ENCODE results near the gene MARVELD2. TPM values are rescaled to one million over a fixed set of nuclear protein-coding genes. Genes with fewer than 3 reads are reported as not detected.
"Not testable (repeated sequence)": the region's sequence is repeated elsewhere in the genome, so short reads cannot be mapped to it uniquely, and the experiment has no call there.

The MARVELD2 gene
- polyA plus RNA-seq, 3 donors = 0.45 to 7.6 (median 0.61) TPM

DNA sequence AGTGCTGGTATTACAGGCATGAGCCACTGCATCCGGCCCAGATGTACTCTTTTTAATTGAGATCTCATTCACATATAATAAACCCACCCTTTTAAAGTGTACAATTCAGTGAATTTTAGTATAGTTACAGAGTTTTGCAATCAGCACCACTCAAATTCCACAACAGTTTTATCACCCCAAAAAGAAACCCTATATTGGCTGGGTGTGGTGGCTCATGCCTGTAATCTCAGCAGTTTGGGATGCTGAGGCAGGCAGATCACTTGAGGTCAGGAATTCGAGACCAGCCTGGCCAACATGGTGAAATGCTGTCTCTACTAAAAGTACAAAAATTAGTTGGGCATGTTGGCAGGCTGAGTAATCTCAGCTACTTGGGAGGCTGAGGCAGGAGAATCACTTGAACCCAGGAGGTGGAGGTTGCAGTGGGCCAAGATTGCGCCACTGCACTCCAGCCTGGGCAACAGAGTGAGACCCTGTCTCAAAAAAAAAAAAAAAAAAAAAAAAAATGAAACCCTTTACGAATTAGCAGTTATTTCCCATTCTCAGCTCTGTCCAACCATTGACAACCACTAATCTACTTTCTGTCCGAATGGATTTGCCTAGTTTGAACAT is 20.5 kb downstream of the MARVELD2 start:
- H3K27ac ChIP-seq (ENCODE audit: low read depth, low read length) = not testable (repeated sequence)
- WGBS, 3 donors = 87 to 94% (median 92%) methylated on average over 5 of the region's 5 CpGs

DNA sequence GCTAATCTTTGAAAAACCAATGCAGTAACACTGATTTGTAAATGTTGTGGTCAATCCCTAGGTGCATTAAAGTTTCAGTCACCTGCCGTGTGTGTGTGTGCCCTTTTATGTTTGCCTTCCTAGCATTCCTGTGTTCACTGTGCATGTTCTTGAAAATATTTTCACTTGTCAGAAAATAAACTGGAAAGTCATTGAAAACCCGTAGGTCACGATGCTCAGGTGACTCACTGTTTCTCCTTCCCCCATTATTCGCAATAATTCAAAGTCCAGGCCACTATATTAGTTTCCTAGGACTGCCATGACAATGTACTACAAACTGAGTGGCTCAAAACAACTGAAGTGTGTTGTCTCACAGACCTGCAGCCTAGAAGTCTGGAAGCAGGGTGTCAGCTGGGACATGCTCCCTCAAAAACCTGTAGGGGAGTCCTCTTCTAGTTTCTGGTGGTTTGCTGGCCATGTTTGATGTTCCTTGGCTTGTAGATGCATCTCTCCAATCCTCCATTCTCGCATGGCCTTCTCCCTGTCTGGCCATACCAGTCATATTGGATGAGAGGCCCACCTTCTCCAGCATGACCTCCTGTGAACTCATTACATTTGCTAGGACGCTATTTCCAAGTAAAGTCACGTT is 29.3 kb downstream of the MARVELD2 start:
- WGBS, 3 donors = 82 to 92% (median 88%) methylated on average over 7 of the region's 7 CpGs
- H3K27ac ChIP-seq (ENCODE audit: low read depth, low read length) = no peak overlapping the region

GRCh38 chr5:69449511-69449910 is 34.6 kb downstream of the MARVELD2 start:
- H3K27ac ChIP-seq (ENCODE audit: low read depth, low read length) = no peak overlapping the region
- 78 to 94% (median 91%) methylated on average over 8 of the region's 8 CpGs for WGBS, 3 donors

- no peak overlapping the region for H3K27ac ChIP-seq (ENCODE audit: low read depth, low read length)
- 60 to 95% (median 80%) methylated on average over 1 of the region's 1 CpG for WGBS, 3 donors
These were observed 35.2 kb downstream of the MARVELD2 start for GRCh38 chr5:69450116-69450515.

DNA sequence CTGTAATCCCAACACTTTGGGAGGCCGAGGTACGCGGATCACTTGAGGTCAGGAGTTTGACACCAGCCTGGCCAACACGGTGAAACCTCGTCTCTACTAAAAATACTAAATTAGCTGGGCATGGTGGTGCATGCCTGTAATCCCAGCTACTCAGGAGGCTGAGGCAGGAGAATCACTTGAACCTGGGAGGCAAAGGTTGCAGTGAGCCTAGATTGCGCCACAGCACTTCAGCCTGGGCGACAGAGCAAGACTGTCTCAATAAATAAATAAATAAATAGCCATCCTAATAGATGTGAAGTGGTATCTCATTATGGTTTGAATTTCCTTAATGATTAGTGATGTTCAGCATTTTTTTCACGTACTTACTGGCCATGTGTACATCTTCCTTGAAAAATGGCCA is 35.6 kb downstream of the MARVELD2 start:
- WGBS, 3 donors = 90 to 94% (median 93%) methylated on average over 8 of the region's 8 CpGs
- not testable (repeated sequence) for H3K27ac ChIP-seq (ENCODE audit: low read depth, low read length)

DNA sequence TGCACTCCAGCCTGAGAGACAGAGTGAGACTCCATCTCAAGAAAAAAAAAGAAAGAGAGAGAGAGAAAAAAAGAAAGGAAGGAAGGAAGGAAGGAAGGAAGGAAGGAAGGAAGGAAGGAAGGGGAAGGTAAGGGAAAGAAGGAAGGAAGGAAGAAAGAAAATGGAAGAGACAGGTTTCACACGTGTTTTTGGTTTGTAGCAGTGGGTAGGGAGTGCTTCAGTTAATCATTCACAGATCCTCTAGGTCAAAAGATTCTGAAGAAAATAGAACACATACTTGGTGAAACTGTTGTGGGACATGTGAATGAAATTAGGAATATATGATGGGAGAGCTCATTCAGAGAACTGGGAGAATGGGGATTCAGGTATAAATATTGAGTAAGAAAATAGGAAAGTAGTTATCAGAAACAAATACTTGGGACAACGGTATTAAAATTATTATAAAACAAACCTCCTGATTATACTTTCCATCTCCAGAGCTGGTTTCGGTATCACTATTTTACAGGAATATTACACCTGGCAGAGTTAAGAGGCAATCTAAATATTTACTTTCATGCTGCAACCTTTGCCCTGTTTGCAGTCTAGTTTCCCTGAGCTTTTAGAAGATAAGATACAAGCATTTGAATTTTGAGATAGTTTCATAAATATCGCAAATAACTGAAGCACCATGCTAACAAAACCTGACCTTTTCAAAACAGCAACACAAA is 37.2 kb downstream of the MARVELD2 start:
- 17 to 62% (median 59%) methylated on average over 4 of the region's 4 CpGs for WGBS, 3 donors
- H3K27ac ChIP-seq (ENCODE audit: low read depth, low read length) = no peak overlapping the region

DNA sequence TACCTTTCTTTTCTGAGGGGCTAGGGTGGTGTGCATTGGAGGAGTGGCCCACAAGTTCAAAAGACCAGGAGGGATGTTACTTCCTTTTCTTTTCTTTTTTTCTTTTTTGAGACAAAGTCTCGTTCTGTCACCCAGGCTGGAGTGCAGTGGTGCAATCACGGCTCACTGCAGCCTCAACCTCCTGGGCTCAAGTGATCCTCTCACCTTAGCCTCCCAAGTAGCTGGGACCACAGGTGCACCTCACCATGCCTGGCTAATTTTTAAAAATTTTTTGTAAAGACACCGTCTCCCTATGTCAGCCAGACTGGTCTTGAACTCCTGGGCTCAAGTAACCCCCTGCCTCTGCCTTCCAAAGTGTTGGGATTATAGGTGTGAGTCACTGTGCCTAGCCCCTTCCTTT is 38.6 kb downstream of the MARVELD2 start:
- H3K27ac ChIP-seq (ENCODE audit: low read depth, low read length) = not testable (repeated sequence)
- WGBS, 3 donors = 77 to 95% (median 82%) methylated on average over 3 of the region's 3 CpGs

GRCh38 chr5:69454460-69455249 is 39.7 kb downstream of the MARVELD2 start:
- no peak overlapping the region for H3K27ac ChIP-seq (ENCODE audit: low read depth, low read length)
- WGBS, 3 donors = 51 to 72% (median 69%) methylated on average over 8 of the region's 8 CpGs

DNA sequence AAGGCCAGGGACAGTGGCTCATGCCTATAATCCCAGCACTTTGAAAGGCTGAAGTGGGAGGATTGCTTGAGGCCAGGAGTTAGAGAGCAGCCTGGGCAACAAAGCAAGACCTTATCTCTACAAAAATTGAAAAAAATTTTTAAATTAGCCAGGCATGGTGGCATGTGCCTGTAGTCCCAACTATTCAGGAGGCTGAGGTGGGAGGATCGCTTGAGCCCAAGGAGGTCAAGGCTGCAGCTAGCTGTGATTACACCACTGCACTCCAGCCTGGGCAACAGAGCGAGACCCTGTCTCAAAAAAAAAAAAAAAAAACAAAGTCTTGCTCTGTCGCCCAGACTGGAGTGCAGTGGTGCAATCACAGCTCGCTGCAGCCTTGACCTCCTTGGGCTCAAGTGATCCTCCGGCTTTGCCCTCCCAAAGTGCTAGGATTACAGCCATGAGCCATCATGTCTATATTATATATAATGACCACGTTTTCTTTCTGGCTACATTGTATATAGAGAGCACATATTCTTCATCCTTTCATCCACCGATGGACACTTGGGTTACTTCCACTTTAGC is 40.6 kb downstream of the MARVELD2 start:
- 70 to 93% (median 90%) methylated on average over 7 of the region's 7 CpGs for WGBS, 3 donors
- not testable (repeated sequence) for H3K27ac ChIP-seq (ENCODE audit: low read depth, low read length)

- H3K27ac ChIP-seq (ENCODE audit: low read depth, low read length) = no peak overlapping the region
- 92 to 100% (median 100%) methylated on average over 1 of the region's 1 CpG for WGBS, 3 donors
These were observed 47.3 kb downstream of the MARVELD2 start for GRCh38 chr5:69462170-69462569.

DNA sequence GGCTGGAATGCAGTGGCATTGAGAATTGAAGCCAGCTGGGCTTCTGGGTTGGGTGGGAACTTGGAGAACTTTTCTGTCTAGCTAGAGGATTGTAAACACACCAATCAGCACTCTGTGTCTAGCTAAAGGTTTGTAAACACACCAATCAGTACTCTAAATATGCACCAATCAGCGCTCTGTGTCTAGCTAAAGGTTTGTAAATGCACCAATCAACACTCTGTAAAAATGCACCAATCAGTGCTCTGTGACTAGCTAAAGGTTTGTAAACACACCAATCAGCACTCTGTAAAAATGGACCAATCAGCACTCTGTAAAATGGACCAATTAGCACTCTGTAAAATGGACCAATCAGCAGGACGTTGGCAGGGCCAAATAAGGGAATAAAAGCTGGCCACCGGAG is 51.5 kb downstream of the MARVELD2 start:
- 86 to 92% (median 89%) methylated on average over 3 of the region's 3 CpGs for WGBS, 3 donors
- H3K27ac ChIP-seq (ENCODE audit: low read depth, low read length) = not testable (repeated sequence)

DNA sequence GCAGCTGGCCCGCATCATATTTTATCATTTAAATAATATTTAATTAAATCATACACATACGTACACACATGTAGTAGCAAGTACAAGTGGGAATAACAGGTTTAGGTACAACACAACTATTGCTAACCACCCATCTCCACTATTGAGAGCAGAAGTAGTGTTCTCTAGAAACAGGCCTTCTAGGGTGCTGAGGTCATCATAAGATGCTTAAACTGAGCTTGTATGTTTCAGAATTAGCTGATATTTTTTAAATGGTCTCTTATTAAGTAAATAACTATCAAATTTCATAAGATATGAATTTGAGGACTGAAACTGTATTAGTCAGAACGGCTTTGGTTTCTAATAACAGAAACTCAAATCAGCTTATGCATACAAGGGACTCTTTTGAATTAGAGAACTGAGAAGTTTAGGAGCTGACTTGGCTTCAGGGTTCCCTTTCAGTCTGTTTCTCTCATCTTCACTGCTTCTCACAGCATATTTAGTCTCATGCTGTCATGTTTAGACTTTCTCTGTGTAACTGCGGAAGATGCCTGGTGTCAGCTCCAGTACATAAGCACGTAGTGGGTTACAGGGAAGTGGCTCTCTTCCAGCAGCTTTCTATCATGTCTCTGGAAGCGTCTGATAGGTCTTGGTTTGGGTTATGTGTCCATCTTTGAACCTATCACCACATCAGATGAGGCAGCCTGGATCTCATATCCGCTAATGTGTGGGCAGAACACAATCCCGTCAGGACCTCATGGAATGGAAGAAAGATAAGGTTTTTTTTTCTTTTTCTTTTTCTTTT is 52.7 kb downstream of the MARVELD2 start:
- WGBS, 3 donors = 84 to 86% (median 85%) methylated on average over 8 of the region's 8 CpGs
- no peak overlapping the region for H3K27ac ChIP-seq (ENCODE audit: low read depth, low read length)

DNA sequence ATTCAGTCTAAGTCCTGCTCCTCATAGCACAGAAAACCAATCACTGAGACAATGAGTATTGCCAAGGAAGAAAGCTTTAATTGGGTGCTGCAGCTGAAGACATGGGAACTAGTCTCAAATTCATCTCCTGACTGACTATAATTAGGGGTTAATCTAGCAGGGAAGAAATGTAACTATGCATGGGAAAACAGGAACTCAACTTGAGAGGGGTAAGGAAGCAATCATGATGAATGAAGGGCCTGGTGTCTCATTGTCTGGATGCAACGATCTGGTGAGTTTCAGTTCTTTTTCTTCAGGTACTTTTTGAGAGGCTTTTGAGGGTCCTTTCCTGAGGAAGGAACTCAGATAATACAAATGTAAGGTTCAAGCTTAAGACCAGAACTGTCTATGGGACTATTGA is 53.7 kb downstream of the MARVELD2 start:
- WGBS, 3 donors = 21 to 55% (median 26%) methylated on average over 1 of the region's 1 CpG
- no peak overlapping the region for H3K27ac ChIP-seq (ENCODE audit: low read depth, low read length)

DNA sequence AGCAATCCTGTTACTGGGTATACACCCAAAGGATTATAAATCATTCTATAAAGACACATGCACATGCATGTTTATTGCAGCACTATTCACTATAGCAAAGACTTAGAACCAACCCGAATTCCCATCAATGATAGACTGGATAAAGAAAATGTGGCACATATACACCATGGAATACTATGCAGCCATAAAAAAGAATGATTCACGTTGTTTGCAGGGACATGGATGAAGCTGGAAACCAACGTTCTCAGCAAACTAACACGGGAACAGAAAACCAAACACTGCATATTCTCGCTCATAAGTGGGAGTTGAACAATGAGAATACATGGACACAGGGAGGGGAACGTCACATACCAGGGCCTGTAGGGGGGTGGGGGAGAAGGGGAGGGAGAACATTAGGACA is 56.6 kb downstream of the MARVELD2 start:
- 88 to 91% (median 89%) methylated on average over 6 of the region's 6 CpGs for WGBS, 3 donors
- not testable (repeated sequence) for H3K27ac ChIP-seq (ENCODE audit: low read depth, low read length)

GRCh38 chr5:69472535-69473143 is 57.7 kb downstream of the MARVELD2 start:
- WGBS, 3 donors = 87 to 95% (median 92%) methylated on average over 16 of the region's 16 CpGs
- H3K27ac ChIP-seq (ENCODE audit: low read depth, low read length) = not testable (repeated sequence)

- WGBS, 3 donors = 6 to 39% (median 18%) methylated on average over 1 of the region's 1 CpG
- H3K27ac ChIP-seq (ENCODE audit: low read depth, low read length) = no peak overlapping the region
These were observed 62.3 kb downstream of the MARVELD2 start for GRCh38 chr5:69477170-69477569.

DNA sequence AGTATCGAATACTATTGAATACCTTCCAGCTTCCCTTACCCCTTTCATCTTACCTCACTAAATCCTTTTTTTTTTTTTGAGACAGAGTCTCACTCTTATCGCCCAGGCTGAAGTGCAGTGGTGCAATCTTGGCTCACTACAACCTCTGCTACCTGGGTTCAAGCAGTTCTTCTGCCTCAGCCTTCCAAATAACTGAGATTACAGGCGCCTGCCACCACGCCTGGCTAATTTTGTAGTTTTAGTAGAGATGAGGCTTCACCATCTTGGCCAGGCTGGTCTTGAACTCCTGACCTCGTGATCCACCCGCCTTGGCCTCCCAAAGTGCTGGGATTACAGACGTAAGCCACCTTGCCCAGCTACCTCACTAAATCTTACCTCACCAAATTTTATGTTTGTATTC is 63.4 kb downstream of the MARVELD2 start:
- H3K27ac ChIP-seq (ENCODE audit: low read depth, low read length) = not testable (repeated sequence)
- 86 to 93% (median 87%) methylated on average over 7 of the region's 7 CpGs for WGBS, 3 donors

GRCh38 chr5:69484891-69485290 is 70.0 kb downstream of the MARVELD2 start:
- WGBS, 3 donors = 57 to 82% (median 58%) methylated on average over 7 of the region's 7 CpGs
- H3K27ac ChIP-seq (ENCODE audit: low read depth, low read length) = no peak overlapping the region

All from adipose tissue (tissue), 3 donors.